H1 (cell line): ENCODE measurements around the gene CYP4F3. TPM values are rescaled to one million over a fixed set of nuclear protein-coding genes. Genes with fewer than 3 reads are reported as not detected.

Experiments used
- CTCF ChIA-PET: fragments of 300-600 bp; sonication (Branson Sonifier 250); formaldehyde crosslinking; loops from one replicate; lab custom pipeline; 2021; ENCODE audit not compliant: partially characterized antibody; lab: Charles Lee
- POLR2A ChIA-PET: fragments of 300-600 bp; sonication (Branson Sonifier 250); formaldehyde crosslinking; loops from one replicate; lab custom pipeline; 2021; ENCODE audit warnings: inconsistent platforms; ENCODE audit not compliant: partially characterized antibody; lab: Charles Lee
- DNase-seq, 2 experiments: peaks; one replicate each; pipeline versions ENCODE4 v3.0.0 to v3.0.0-alpha.2; 2010 to 2022; ENCODE audit warnings: low spot score in 2 of 2, low read depth in 1 of 2, mixed read lengths in 1 of 2
- FAIRE-seq: peaks from 2 replicates; lab custom pipeline; 2011; peaks lifted over from hg19 to GRCh38; lab: Jason Lieb, UNC
- H2AFZ ChIP-seq: 2 replicates; pipeline ENCODE4 v1.8.1; 2012; ENCODE audit warnings: low read length, inconsistent platforms
- H2AK5ac ChIP-seq: 2 replicates; pipeline ENCODE4 v1.6.1; 2013; ENCODE audit warnings: low read depth, low read length
- H2BK120ac ChIP-seq: replicated peaks from 2 replicates; pipeline ENCODE3; 2013; ENCODE audit warnings: low read depth, low read length, inconsistent platforms
- H2BK12ac ChIP-seq: 2 replicates; pipeline ENCODE4 v1.6.1; 2013; ENCODE audit warnings: low read depth, low read length
- H2BK15ac ChIP-seq: 2 replicates; pipeline ENCODE4 v1.6.1; 2013; ENCODE audit warnings: low read length
- H2BK20ac ChIP-seq: 2 replicates; pipeline ENCODE4 v1.6.1; 2013; ENCODE audit warnings: low read length
- H2BK5ac ChIP-seq: 2 replicates; pipeline ENCODE4 v1.6.1; 2013; ENCODE audit warnings: low read depth, low read length
- H3K14ac ChIP-seq: 2 replicates; pipeline ENCODE4 v1.6.1; 2013; ENCODE audit warnings: inconsistent platforms; ENCODE audit not compliant: insufficient read length
- H3K18ac ChIP-seq: 2 replicates; pipeline ENCODE4 v1.6.1; 2013; ENCODE audit warnings: low read length; ENCODE audit errors: extremely low read depth
- H3K23ac ChIP-seq: 2 replicates; pipeline ENCODE4 v1.6.1; 2013; ENCODE audit warnings: inconsistent platforms; ENCODE audit not compliant: insufficient read length
- H3K23me2 ChIP-seq: 2 replicates; pipeline ENCODE4 v1.6.1; 2013; ENCODE audit warnings: low read depth, low read length
- H3K27ac ChIP-seq: 2 replicates; pipeline ENCODE4 v1.6.1; 2011; ENCODE audit warnings: low read depth, low read length, inconsistent platforms
- H3K27me3 ChIP-seq, 4 experiments: replicated peaks in 1 of 4; 1 replicate in 1 of 4; 2 replicates in 3 of 4; pipeline versions ENCODE4 v1.6.1 to v1.8.1; 2011 to 2013; ENCODE audit warnings: low read length in 3 of 4, mild to moderate bottlenecking in 3 of 4, inconsistent platforms in 2 of 4, mixed read lengths in 2 of 4, moderate library complexity in 1 of 4; ENCODE audit not compliant: control insufficient read depth in 3 of 4, insufficient read depth in 3 of 4; ENCODE audit errors: extremely low read depth in 1 of 4
- H3K36me3 ChIP-seq, 4 experiments: 2 replicates each; pipeline versions ENCODE4 v1.6.1 to v1.8.1; 2011 to 2013; ENCODE audit warnings: mild to moderate bottlenecking in 4 of 4, low read length in 3 of 4, moderate library complexity in 2 of 4, control low read depth in 1 of 4, inconsistent platforms in 1 of 4; ENCODE audit not compliant: insufficient read depth in 4 of 4, control insufficient read depth in 2 of 4
- H3K4ac ChIP-seq: replicated peaks from 2 replicates; pipeline ENCODE3; 2013; ENCODE audit warnings: low read length, low read depth, mixed read lengths, inconsistent platforms; ENCODE audit not compliant: insufficient read length
- H3K4me1 ChIP-seq, 4 experiments: replicated peaks in 1 of 4; 1 replicate in 1 of 4; 2 replicates in 3 of 4; pipeline versions ENCODE4 v1.6.1 to v1.8.1; 2011 to 2013; ENCODE audit warnings: low read length in 3 of 4, inconsistent platforms in 2 of 4, mixed read lengths in 1 of 4; ENCODE audit not compliant: insufficient read depth in 4 of 4, control insufficient read depth in 3 of 4
- H3K4me2 ChIP-seq, 2 experiments: 2 replicates each; pipeline versions ENCODE4 v1.6.1 to v1.8.1; 2011 to 2013; ENCODE audit warnings: low read depth in 2 of 2, low read length in 2 of 2, control low read depth in 1 of 2, inconsistent platforms in 1 of 2, mild to moderate bottlenecking in 1 of 2; ENCODE audit not compliant: insufficient read depth in 1 of 2
- H3K4me3 ChIP-seq, 4 experiments: fragments of 200-600, 300-600 bp in 1 of 4; sonication (generic), shearing (Covaris generic), sonication (Bioruptor Twin) in 1 of 4; 2 replicates each; pipeline versions ENCODE4 v1.5.1 to v1.8.1; 2011 to 2016; ENCODE audit warnings: low read length in 4 of 4, low read depth in 3 of 4, control low read depth in 2 of 4, inconsistent platforms in 2 of 4, mild to moderate bottlenecking in 2 of 4, mixed read lengths in 1 of 4, moderate library complexity in 1 of 4; ENCODE audit not compliant: insufficient read depth in 2 of 4; ENCODE audit errors: extremely low read depth in 1 of 4
- H3K56ac ChIP-seq: replicated peaks from 2 replicates; pipeline ENCODE3; 2013; ENCODE audit warnings: low read depth, mild to moderate bottlenecking, mixed read lengths, low read length, inconsistent platforms; ENCODE audit not compliant: insufficient read length
- H3K79me1 ChIP-seq: 2 replicates; pipeline ENCODE4 v1.6.1; 2013; ENCODE audit warnings: low read depth, low read length, control low read depth
- H3K79me2 ChIP-seq, 2 experiments: 2 replicates each; pipeline versions ENCODE4 v1.6.1 to v1.8.1; 2012 to 2013; ENCODE audit warnings: low read length in 2 of 2, mild to moderate bottlenecking in 2 of 2, inconsistent platforms in 1 of 2; ENCODE audit not compliant: insufficient read depth in 2 of 2, control insufficient read depth in 1 of 2
- H3K9ac ChIP-seq, 4 experiments: replicated peaks in 1 of 4; 1 replicate in 1 of 4; 2 replicates in 3 of 4; pipeline versions ENCODE4 v1.6.1 to v1.8.1; 2011 to 2013; ENCODE audit warnings: low read depth in 3 of 4, low read length in 3 of 4, control low read depth in 2 of 4, mild to moderate bottlenecking in 2 of 4, moderate library complexity in 2 of 4, inconsistent platforms in 1 of 4; ENCODE audit errors: extremely low read depth in 1 of 4
- H3K9me3 ChIP-seq, 2 experiments: 2 replicates each; pipeline versions ENCODE4 v1.6.1 to v1.8.1; 2012 to 2013; ENCODE audit warnings: mild to moderate bottlenecking in 2 of 2, moderate library complexity in 2 of 2, control low read depth in 1 of 2, inconsistent platforms in 1 of 2, low read depth in 1 of 2, low read length in 1 of 2, mixed read lengths in 1 of 2; ENCODE audit not compliant: insufficient read depth in 2 of 2
- H4K20me1 ChIP-seq, 2 experiments: replicated peaks in 1 of 2; 2 replicates each; pipeline versions ENCODE3 to v1.8.1; 2011 to 2013; ENCODE audit warnings: inconsistent platforms in 2 of 2, low read length in 2 of 2, mild to moderate bottlenecking in 1 of 2; ENCODE audit not compliant: insufficient read depth in 2 of 2, control insufficient read depth in 1 of 2
- H4K5ac ChIP-seq: 2 replicates; pipeline ENCODE4 v1.6.1; 2013; ENCODE audit warnings: low read length, low read depth, mixed read lengths, inconsistent platforms; ENCODE audit not compliant: insufficient read length
- H4K8ac ChIP-seq: 2 replicates; pipeline ENCODE4 v1.8.0; 2013; ENCODE audit warnings: mild to moderate bottlenecking, moderate library complexity, low read length, inconsistent platforms; ENCODE audit not compliant: insufficient read depth; ENCODE audit errors: extremely low read depth
- H4K91ac ChIP-seq: replicated peaks from 2 replicates; pipeline ENCODE3; 2013; ENCODE audit warnings: low read length, mixed read lengths, inconsistent platforms; ENCODE audit not compliant: insufficient read length
- BACH1 ChIP-seq: IDR thresholded peaks from 2 replicates; pipeline ENCODE4 v1.6.1; 2012; ENCODE audit warnings: low read length, improper control_type of control experiment
- GTF2F1 ChIP-seq: IDR thresholded peaks from 2 replicates; pipeline ENCODE4 v1.6.1; 2012; ENCODE audit warnings: low read depth, low read length, improper control_type of control experiment, borderline replicate concordance
- POLR2AphosphoS5 ChIP-seq: IDR thresholded peaks from 2 replicates; pipeline ENCODE4 v1.6.1; 2011; ENCODE audit warnings: low read depth, low read length
- SIN3A ChIP-seq, 2 experiments: IDR thresholded peaks in 1 of 2; conservative IDR thresholded peaks in 1 of 2; 2 replicates each; pipeline ENCODE4 v1.6.1; 2011 to 2012; ENCODE audit warnings: low read length in 2 of 2, improper control_type of control experiment in 1 of 2, low read depth in 1 of 2, mild to moderate bottlenecking in 1 of 2
- YY1 ChIP-seq: IDR thresholded peaks from 2 replicates; pipeline ENCODE4 v1.6.1; 2011; ENCODE audit warnings: low read depth, mild to moderate bottlenecking, low read length
- ZNF274 ChIP-seq: IDR thresholded peaks from 2 replicates; pipeline ENCODE4 v1.7.0; 2012; ENCODE audit warnings: low read length, borderline replicate concordance; ENCODE audit errors: extremely low read depth
- whole genome bisulfite sequencing, 2 experiments: shearing (Covaris generic) in 1 of 2; methylation state at CpG; one replicate each; pipeline versions ENCODE4 v1.1.6 to v1.1.7; 2013 to 2015; ENCODE audit warnings: low lambda C conversion rate in 2 of 2, mixed read lengths in 2 of 2, inconsistent platforms in 1 of 2, low coverage in 1 of 2, missing lambda C conversion rate in 1 of 2; ENCODE audit not compliant: insufficient replicate concordance in 2 of 2, insufficient coverage in 1 of 2, insufficient read length in 1 of 2; ENCODE audit errors: extremely low coverage in 1 of 2, missing lambda C conversion rate in 1 of 2; 5-methylcytosine and 5-hydroxymethylcytosine counted together
- polyA plus RNA-seq, 7 experiments: library from polyadenylated mRNA; depleted of rRNA in 3 of 7; stranded (reverse) in 5 of 7; unstranded in 2 of 7; fragments of >200 nt in 5 of 7; fragments of 200-250 nt in 2 of 7; gene quantifications; 1 replicate in 5 of 7; 2 replicates in 1 of 7; 4 replicates in 1 of 7; pipeline versions ENCODE4 v1.2.1 to v1.2.3, GENCODE V29; 2011 to 2013; ENCODE audit warnings: missing spikeins in 2 of 7, mixed read lengths in 2 of 7
- total RNA-seq: library from RNA; stranded (reverse); fragmentation: NEBNext Ultra II Directional; extraction: Animal tissue kit (Norgen Biotek cat#: 25700); gene quantifications from 2 replicates; pipeline ENCODE4 v1.2.1, GENCODE V29; 2021

The CYP4F3 gene
- total and polyA plus RNA-seq, 2 of the 8 experiments (the other 6 are each of a cell fraction or from before 2014, with no cell fraction given): not detected

DNA sequence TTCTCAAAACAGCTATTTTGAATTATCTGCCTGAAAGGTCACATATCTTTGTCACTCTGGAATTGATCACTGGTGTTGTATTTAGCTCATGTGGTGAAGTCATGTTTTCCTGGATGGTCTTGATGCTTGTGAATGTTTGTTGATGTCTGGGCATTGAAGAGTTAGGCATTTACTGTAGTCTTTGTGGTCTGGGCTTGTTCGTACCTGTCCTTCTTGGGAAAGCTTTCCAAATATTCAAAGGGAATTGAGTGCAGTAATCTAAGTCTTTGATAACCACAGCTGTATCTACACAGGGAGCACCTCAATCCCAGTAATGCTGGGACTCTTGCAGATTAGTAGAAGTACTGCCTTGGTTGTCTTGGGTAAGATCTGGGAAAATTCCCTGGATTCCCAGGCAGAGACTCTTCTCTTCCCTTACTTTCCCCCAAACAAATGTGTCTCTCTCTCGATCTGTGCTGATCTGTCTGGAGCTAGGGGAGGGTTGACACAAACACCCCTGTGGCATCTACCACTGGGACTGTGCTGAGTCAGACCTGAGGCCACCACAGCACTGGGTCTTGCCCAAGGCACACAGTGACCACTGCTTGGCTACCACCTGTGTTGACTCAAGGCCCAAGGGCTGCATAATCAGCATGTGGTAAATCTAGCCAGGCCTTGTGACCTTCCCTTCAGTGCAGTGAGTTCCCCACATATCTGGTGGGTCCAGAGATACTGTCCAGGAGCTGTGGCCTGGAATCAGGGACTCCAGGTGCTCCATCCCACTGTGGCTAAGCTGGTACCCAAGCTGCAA lies 5.5 kb upstream of the CYP4F3 start:
- DNase-seq: no peak
- Histone ChIP-seq H2BK12ac (no peak overlapping the region), H3K23ac (no peak overlapping the region), H4K20me1 (no peaks in the 10 kb centered on the region), H3K79me1 (no peaks in the 10 kb centered on the region), H2BK15ac (no peak overlapping the region), H3K14ac (no peak overlapping the region), H3K23me2 (no peaks in the 10 kb centered on the region), H4K91ac (no peak overlapping the region), H3K36me3 (no peaks in the 10 kb centered on the region), H2AK5ac (no peak overlapping the region), H3K4ac (no peak overlapping the region), H2BK120ac (no peak overlapping the region), H2BK5ac (no peak overlapping the region), H3K9ac (no peak overlapping the region), H3K4me1 (no peaks in the 10 kb centered on the region), H3K18ac (no peak overlapping the region), H2BK20ac (no peak overlapping the region), H3K27ac (no peak overlapping the region), H3K9me3 (peaks cover 58 to 60% of the 10 kb centered on the region in 2 experiments), H3K27me3 (no peaks in the 10 kb centered on the region), H2AFZ (no peak overlapping the region), H3K4me2 (no peak overlapping the region), H3K56ac (no peak overlapping the region), H3K4me3 (no peak overlapping the region)
- FAIRE-seq: no peak
- 61% methylated on average over 2 of the region's 2 CpGs; no CpG with 5 or more reads in 1 of the 2 experiments for WGBS, 2 experiments
- CTCF ChIA-PET: interaction anchor here (0.8 kb wide), 1 partner anchor 9 kb away, joined by 3 read pairs; no protein-coding TSS in a partner anchor
- TF ChIP-seq GTF2F1: no peak
- TF ChIP-seq ZNF274: no peak
- TF ChIP-seq YY1: no peak
- TF ChIP-seq POLR2AphosphoS5: no peak
- no peak for TF ChIP-seq BACH1
- no peak for TF ChIP-seq SIN3A (conservative IDR thresholded peaks at IDR 0.05 in 1 of 2, IDR thresholded peaks at IDR 0.05 in 1 of 2; ENCODE audit: low read depth in 1 of 2, low read length in 2 of 2)
- TF ChIP-seq, all 59 proteins: peak for 0
- Histone ChIP-seq H3K79me2 (no peaks in the 10 kb centered on the region), H4K5ac (no peak overlapping the region), H4K8ac (no peak overlapping the region)
- POLR2A ChIA-PET: no interaction called here
